HL-60 (cell line): Measurements from ENCODE around the gene ATP8A2.

Experiments
- GABPA ChIP-seq: IDR thresholded peaks from 2 replicates; pipeline ENCODE4 v1.6.1; 2012; ENCODE audit warnings: low read depth
- POLR2AphosphoS5 ChIP-seq: IDR thresholded peaks from 2 replicates; pipeline ENCODE4 v1.6.1; 2012; ENCODE audit warnings: low read depth
- TF ChIP-seq, protein P1 (sequence below): IDR thresholded peaks from one replicate; pipeline ENCODE4 v1.5.1; 2011; ENCODE audit warnings: low read length, control low read depth, inconsistent platforms; ENCODE audit not compliant: insufficient read depth
- TF ChIP-seq, protein P2 (sequence below): IDR thresholded peaks from 2 replicates; pipeline ENCODE4 v1.6.1; 2012; ENCODE audit warnings: low read depth; ENCODE audit not compliant: insufficient replicate concordance

DNA sequence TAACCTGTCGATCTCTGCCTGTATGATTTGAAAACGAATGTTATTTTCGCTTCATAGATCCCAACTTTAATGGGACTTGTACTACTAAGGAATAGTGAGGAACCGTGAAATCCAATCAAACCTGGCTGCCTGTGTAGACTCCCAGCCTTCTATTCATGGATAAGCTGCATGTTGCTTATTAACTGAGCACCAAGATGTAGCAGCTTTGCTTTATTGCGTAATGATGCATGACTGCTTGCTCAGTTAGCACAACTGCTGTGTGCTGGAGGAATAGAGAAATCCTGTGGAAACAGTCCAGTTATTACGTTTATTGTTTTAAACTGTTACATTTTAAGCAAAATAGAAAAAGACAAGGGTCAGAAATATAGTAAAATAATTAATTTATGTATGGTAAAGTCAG, 571.9 kb downstream of the ATP8A2 start:
- TF ChIP-seq, protein P1, sequence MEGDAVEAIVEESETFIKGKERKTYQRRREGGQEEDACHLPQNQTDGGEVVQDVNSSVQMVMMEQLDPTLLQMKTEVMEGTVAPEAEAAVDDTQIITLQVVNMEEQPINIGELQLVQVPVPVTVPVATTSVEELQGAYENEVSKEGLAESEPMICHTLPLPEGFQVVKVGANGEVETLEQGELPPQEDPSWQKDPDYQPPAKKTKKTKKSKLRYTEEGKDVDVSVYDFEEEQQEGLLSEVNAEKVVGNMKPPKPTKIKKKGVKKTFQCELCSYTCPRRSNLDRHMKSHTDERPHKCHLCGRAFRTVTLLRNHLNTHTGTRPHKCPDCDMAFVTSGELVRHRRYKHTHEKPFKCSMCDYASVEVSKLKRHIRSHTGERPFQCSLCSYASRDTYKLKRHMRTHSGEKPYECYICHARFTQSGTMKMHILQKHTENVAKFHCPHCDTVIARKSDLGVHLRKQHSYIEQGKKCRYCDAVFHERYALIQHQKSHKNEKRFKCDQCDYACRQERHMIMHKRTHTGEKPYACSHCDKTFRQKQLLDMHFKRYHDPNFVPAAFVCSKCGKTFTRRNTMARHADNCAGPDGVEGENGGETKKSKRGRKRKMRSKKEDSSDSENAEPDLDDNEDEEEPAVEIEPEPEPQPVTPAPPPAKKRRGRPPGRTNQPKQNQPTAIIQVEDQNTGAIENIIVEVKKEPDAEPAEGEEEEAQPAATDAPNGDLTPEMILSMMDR: no peak
- no peak for TF ChIP-seq POLR2AphosphoS5
- TF ChIP-seq, protein P2, sequence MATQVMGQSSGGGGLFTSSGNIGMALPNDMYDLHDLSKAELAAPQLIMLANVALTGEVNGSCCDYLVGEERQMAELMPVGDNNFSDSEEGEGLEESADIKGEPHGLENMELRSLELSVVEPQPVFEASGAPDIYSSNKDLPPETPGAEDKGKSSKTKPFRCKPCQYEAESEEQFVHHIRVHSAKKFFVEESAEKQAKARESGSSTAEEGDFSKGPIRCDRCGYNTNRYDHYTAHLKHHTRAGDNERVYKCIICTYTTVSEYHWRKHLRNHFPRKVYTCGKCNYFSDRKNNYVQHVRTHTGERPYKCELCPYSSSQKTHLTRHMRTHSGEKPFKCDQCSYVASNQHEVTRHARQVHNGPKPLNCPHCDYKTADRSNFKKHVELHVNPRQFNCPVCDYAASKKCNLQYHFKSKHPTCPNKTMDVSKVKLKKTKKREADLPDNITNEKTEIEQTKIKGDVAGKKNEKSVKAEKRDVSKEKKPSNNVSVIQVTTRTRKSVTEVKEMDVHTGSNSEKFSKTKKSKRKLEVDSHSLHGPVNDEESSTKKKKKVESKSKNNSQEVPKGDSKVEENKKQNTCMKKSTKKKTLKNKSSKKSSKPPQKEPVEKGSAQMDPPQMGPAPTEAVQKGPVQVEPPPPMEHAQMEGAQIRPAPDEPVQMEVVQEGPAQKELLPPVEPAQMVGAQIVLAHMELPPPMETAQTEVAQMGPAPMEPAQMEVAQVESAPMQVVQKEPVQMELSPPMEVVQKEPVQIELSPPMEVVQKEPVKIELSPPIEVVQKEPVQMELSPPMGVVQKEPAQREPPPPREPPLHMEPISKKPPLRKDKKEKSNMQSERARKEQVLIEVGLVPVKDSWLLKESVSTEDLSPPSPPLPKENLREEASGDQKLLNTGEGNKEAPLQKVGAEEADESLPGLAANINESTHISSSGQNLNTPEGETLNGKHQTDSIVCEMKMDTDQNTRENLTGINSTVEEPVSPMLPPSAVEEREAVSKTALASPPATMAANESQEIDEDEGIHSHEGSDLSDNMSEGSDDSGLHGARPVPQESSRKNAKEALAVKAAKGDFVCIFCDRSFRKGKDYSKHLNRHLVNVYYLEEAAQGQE: no peak
- TF ChIP-seq GABPA: no peak
